ENCODE results near the gene ZNF397.

DNA sequence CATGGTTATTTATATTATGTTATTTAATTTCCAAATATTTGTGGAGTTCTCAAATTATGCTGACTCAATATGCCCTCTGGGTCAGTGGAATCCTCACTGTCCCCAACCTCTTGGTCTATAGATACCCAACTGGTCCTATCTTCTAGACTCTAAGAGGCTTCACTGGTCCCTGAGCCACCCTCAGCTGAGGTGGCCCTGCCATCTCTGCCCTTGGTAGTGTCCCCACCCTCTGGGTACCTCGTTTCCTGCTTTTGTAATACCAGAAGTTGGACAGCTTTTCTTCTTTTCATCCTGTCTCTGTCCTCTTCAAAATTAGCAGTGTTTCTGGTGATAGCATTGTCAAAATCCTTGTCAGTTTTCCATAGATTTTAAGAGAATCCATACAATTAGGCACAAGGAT lies 37.3 kb downstream of the ZNF397 start:
- TF ChIP-seq, protein P1, sequence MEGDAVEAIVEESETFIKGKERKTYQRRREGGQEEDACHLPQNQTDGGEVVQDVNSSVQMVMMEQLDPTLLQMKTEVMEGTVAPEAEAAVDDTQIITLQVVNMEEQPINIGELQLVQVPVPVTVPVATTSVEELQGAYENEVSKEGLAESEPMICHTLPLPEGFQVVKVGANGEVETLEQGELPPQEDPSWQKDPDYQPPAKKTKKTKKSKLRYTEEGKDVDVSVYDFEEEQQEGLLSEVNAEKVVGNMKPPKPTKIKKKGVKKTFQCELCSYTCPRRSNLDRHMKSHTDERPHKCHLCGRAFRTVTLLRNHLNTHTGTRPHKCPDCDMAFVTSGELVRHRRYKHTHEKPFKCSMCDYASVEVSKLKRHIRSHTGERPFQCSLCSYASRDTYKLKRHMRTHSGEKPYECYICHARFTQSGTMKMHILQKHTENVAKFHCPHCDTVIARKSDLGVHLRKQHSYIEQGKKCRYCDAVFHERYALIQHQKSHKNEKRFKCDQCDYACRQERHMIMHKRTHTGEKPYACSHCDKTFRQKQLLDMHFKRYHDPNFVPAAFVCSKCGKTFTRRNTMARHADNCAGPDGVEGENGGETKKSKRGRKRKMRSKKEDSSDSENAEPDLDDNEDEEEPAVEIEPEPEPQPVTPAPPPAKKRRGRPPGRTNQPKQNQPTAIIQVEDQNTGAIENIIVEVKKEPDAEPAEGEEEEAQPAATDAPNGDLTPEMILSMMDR (IDR thresholded peaks at IDR 0.05) = no peak
- no peak for TF ChIP-seq EZH2 (IDR thresholded peaks at IDR 0.05; ENCODE audit: borderline replicate concordance, insufficient read depth, low read depth, low read length, poor library complexity, severe bottlenecking)

Measured in B cell (primary cell).